ENCODE results near the gene DLEU7.

The DLEU7 gene

GRCh38 chr13:50843257-50844083 is at the start of gene DLEU7:
Gene DLEU7, minus strand, starts transcription at chr13:50843692. Its CDS starts 46 bp downstream, at chr13:50843646.
- no peak for TF ChIP-seq CTCF (IDR thresholded peaks at IDR 0.05; ENCODE audit: insufficient read depth, low read length, missing control alignments)
- DNase-seq (ENCODE audit: low read depth, low spot score) = no peak
- ChIA-PET CTCF (no interaction called here), POLR2A (no interaction called here)
- peak within 1 kb of the TSS; percentile 37 for H3K4me3 ChIP-seq (ENCODE audit: low read depth, low read length)

GRCh38 chr13:50892210-50892944 is 48.9 kb upstream of the DLEU7 start:
- no peak for DNase-seq (ENCODE audit: low read depth, low spot score)
- CTCF ChIA-PET = interaction anchor here (0.6 to 1.2 kb wide), 6 partner anchors 9 to 916 kb away, joined by 3 to 4 read pairs (median 3); no protein-coding TSS in a partner anchor
- no peak for TF ChIP-seq CTCF (IDR thresholded peaks at IDR 0.05; ENCODE audit: insufficient read depth, low read length, missing control alignments)
- POLR2A ChIA-PET = interaction anchor here (0.6 kb wide), 1 partner anchor 622 kb away, joined by 3 read pairs; no protein-coding TSS in a partner anchor
- H3K4me3 ChIP-seq (ENCODE audit: low read depth, low read length) = no peak overlapping the region

- POLR2A ChIA-PET = no interaction called here
- no peak for TF ChIP-seq CTCF (IDR thresholded peaks at IDR 0.05; ENCODE audit: insufficient read depth, low read length, missing control alignments)
- DNase-seq (ENCODE audit: low read depth, low spot score) = no peak
- CTCF ChIA-PET = interaction anchor here (0.7 kb wide), 1 partner anchor 20 kb away, joined by 3 read pairs; no protein-coding TSS in a partner anchor
- no peak overlapping the region for H3K4me3 ChIP-seq (ENCODE audit: low read depth, low read length)
These were observed 47.7 kb upstream of the DLEU7 start for GRCh38 chr13:50891206-50891605.

- ChIA-PET POLR2A (no interaction called here), CTCF (interaction anchor here (1.0 kb wide), 1 partner anchor 913 kb away, joined by 3 read pairs; no protein-coding TSS in a partner anchor)
- H3K4me3 ChIP-seq (ENCODE audit: low read depth, low read length) = no peak overlapping the region
- TF ChIP-seq CTCF (IDR thresholded peaks at IDR 0.05; ENCODE audit: insufficient read depth, low read length, missing control alignments) = no peak
- no peak for DNase-seq (ENCODE audit: low read depth, low spot score)
These were observed 45.8 kb upstream of the DLEU7 start for GRCh38 chr13:50889317-50889716.

GRCh38 chr13:50888362-50888761 is 44.9 kb upstream of the DLEU7 start:
- CTCF ChIA-PET = interaction anchor here (1.0 kb wide), 1 partner anchor 912 kb away, joined by 3 read pairs; no protein-coding TSS in a partner anchor
- no peak overlapping the region for H3K4me3 ChIP-seq (ENCODE audit: low read depth, low read length)
- no peak for TF ChIP-seq CTCF (IDR thresholded peaks at IDR 0.05; ENCODE audit: insufficient read depth, low read length, missing control alignments)
- DNase-seq (ENCODE audit: low read depth, low spot score) = no peak
- POLR2A ChIA-PET = no interaction called here

GRCh38 chr13:50887151-50887550 is 43.7 kb upstream of the DLEU7 start:
- no peak for DNase-seq (ENCODE audit: low read depth, low spot score)
- POLR2A ChIA-PET = no interaction called here
- CTCF ChIA-PET = no interaction called here
- TF ChIP-seq CTCF (IDR thresholded peaks at IDR 0.05; ENCODE audit: insufficient read depth, low read length, missing control alignments) = no peak
- H3K4me3 ChIP-seq (ENCODE audit: low read depth, low read length) = no peak overlapping the region

Data from AG04449 (cell line).